H9 (cell line): ENCODE results near the gene PRPS2. TPM values are rescaled to one million over a fixed set of nuclear protein-coding genes. Genes with fewer than 3 reads are reported as not detected.

Source experiments
- DNase-seq: peaks from one replicate; pipeline ENCODE4 v3.0.0-alpha.2; 2017
- H2AFZ ChIP-seq: one replicate; pipeline ENCODE4 v1.6.1; 2013; ENCODE audit warnings: mild to moderate bottlenecking, low read length, control low read depth, moderate library complexity
- H2AK5ac ChIP-seq: 2 replicates; pipeline ENCODE4 v1.6.1; 2013; ENCODE audit warnings: low read length, control low read depth, mixed read lengths; ENCODE audit not compliant: insufficient read length
- H2BK120ac ChIP-seq: one replicate; pipeline ENCODE4 v1.6.1; 2013; ENCODE audit warnings: low read depth, mild to moderate bottlenecking, low read length, control low read depth, inconsistent platforms; ENCODE audit not compliant: poor library complexity, severe bottlenecking
- H2BK12ac ChIP-seq: 2 replicates; pipeline ENCODE4 v1.6.1; 2013; ENCODE audit warnings: low read length, control low read depth, mixed read lengths, low read depth; ENCODE audit not compliant: insufficient read length
- H2BK15ac ChIP-seq: 2 replicates; pipeline ENCODE4 v1.6.1; 2013; ENCODE audit warnings: low read depth, low read length, control low read depth
- H2BK20ac ChIP-seq: one replicate; pipeline ENCODE4 v1.6.1; 2013; ENCODE audit warnings: low read depth, mild to moderate bottlenecking, low read length, control low read depth, inconsistent platforms; ENCODE audit not compliant: poor library complexity, severe bottlenecking
- H2BK5ac ChIP-seq: 2 replicates; pipeline ENCODE4 v1.6.1; 2013; ENCODE audit warnings: low read length, control low read depth, mixed read lengths; ENCODE audit not compliant: insufficient read length
- H3K14ac ChIP-seq: 2 replicates; pipeline ENCODE4 v1.6.1; 2013; ENCODE audit warnings: low read length, control low read depth; ENCODE audit not compliant: insufficient read depth
- H3K18ac ChIP-seq: 2 replicates; pipeline ENCODE4 v1.6.1; 2013; ENCODE audit warnings: low read depth, mild to moderate bottlenecking, mixed read lengths, low read length, control low read depth; ENCODE audit not compliant: insufficient read length
- H3K23ac ChIP-seq: 2 replicates; pipeline ENCODE4 v1.6.1; 2013; ENCODE audit warnings: low read length, control low read depth, mixed read lengths, low read depth; ENCODE audit not compliant: insufficient read length
- H3K23me2 ChIP-seq: 2 replicates; pipeline ENCODE4 v1.6.1; 2013; ENCODE audit warnings: low read depth, mild to moderate bottlenecking, mixed read lengths, low read length, control low read depth; ENCODE audit not compliant: insufficient read length, poor library complexity, severe bottlenecking
- H3K27ac ChIP-seq: 2 replicates; pipeline ENCODE4 v1.5.1; 2013; ENCODE audit warnings: low read length, control low read depth, mixed read lengths, low read depth; ENCODE audit not compliant: insufficient read length
- H3K27me3 ChIP-seq: 2 replicates; pipeline ENCODE4 v1.6.1; 2013; ENCODE audit warnings: low read length, control low read depth, inconsistent platforms; ENCODE audit not compliant: insufficient read depth
- H3K4ac ChIP-seq: 2 replicates; pipeline ENCODE4 v1.6.1; 2013; ENCODE audit warnings: low read depth, mild to moderate bottlenecking, control low read depth, inconsistent platforms, low read length, moderate library complexity
- H3K4me1 ChIP-seq: 2 replicates; pipeline ENCODE4 v1.6.1; 2013; ENCODE audit warnings: low read length, control low read depth, inconsistent platforms; ENCODE audit not compliant: insufficient read depth
- H3K4me2 ChIP-seq: 2 replicates; pipeline ENCODE4 v1.6.1; 2013; ENCODE audit warnings: low read length, control low read depth, mixed read lengths; ENCODE audit not compliant: insufficient read length, insufficient read depth
- H3K56ac ChIP-seq: 2 replicates; pipeline ENCODE4 v1.6.1; 2013; ENCODE audit warnings: low read depth, mild to moderate bottlenecking, mixed read lengths, low read length, control low read depth; ENCODE audit not compliant: insufficient read length
- H3K79me1 ChIP-seq: 2 replicates; pipeline ENCODE4 v1.6.1; 2013; ENCODE audit warnings: low read depth, mild to moderate bottlenecking, moderate library complexity, low read length, control low read depth, inconsistent platforms; ENCODE audit not compliant: insufficient read depth, poor library complexity, severe bottlenecking
- H3K79me2 ChIP-seq: 2 replicates; pipeline ENCODE4 v1.6.1; 2013; ENCODE audit warnings: low read length, control low read depth, inconsistent platforms; ENCODE audit not compliant: insufficient read depth
- H3K9ac ChIP-seq: 2 replicates; pipeline ENCODE4 v1.6.1; 2013; ENCODE audit warnings: low read length, control low read depth, mixed read lengths; ENCODE audit not compliant: insufficient read length; ENCODE audit errors: extremely low read depth
- H3K9me3 ChIP-seq: one replicate; pipeline ENCODE4 v1.6.1; 2013; ENCODE audit warnings: low read depth, low read length, inconsistent platforms; ENCODE audit not compliant: control insufficient read depth
- H3T11ph ChIP-seq: one replicate; pipeline ENCODE4 v1.6.1; 2013; ENCODE audit warnings: mild to moderate bottlenecking, low read length, control low read depth, inconsistent platforms
- H4K20me1 ChIP-seq: one replicate; pipeline ENCODE4 v1.6.1; 2013; ENCODE audit not compliant: control insufficient read depth, insufficient read length, insufficient read depth
- H4K5ac ChIP-seq: 2 replicates; pipeline ENCODE4 v1.6.1; 2013; ENCODE audit warnings: low read depth, mild to moderate bottlenecking, mixed read lengths, low read length, control low read depth; ENCODE audit not compliant: insufficient read length
- H4K8ac ChIP-seq: replicated peaks from 2 replicates; pipeline ENCODE4 v1.6.1; 2013; ENCODE audit warnings: low read length, control low read depth, mixed read lengths, low read depth; ENCODE audit not compliant: insufficient read length
- H4K91ac ChIP-seq: 2 replicates; pipeline ENCODE4 v1.6.1; 2013; ENCODE audit warnings: low read depth, mild to moderate bottlenecking, moderate library complexity, mixed read lengths, low read length, control low read depth; ENCODE audit not compliant: insufficient read length
- H3K27ac Mint-ChIP-seq, 3 experiments: 2 replicates in 2 of 3; 3 replicates in 1 of 3; pipeline ENCODE4 v1.8.0; 2020 to 2021; ENCODE audit warnings: mixed read lengths in 3 of 3, mild to moderate bottlenecking in 1 of 3, moderate library complexity in 1 of 3
- H3K27me3 Mint-ChIP-seq: 2 replicates; pipeline ENCODE4 v1.8.0; 2021; ENCODE audit warnings: low read depth, mild to moderate bottlenecking, moderate library complexity, mixed read lengths
- H3K36me3 Mint-ChIP-seq, 3 experiments: 2 replicates in 2 of 3; 3 replicates in 1 of 3; pipeline ENCODE4 v1.8.0; 2020 to 2021; ENCODE audit warnings: low read depth in 3 of 3, mixed read lengths in 3 of 3; ENCODE audit not compliant: insufficient read depth in 1 of 3
- H3K4me1 Mint-ChIP-seq, 2 experiments: 2 replicates each; pipeline ENCODE4 v1.8.0; 2020; ENCODE audit warnings: mixed read lengths in 2 of 2
- H3K4me3 Mint-ChIP-seq, 2 experiments: 2 replicates in 1 of 2; 3 replicates in 1 of 2; pipeline ENCODE4 v1.8.0; 2020 to 2021; ENCODE audit warnings: mild to moderate bottlenecking in 2 of 2, mixed read lengths in 2 of 2, moderate library complexity in 1 of 2
- H3K9me3 Mint-ChIP-seq, 2 experiments: 2 replicates in 1 of 2; 3 replicates in 1 of 2; pipeline ENCODE4 v1.8.0; 2020; ENCODE audit warnings: mild to moderate bottlenecking in 2 of 2, mixed read lengths in 2 of 2, moderate library complexity in 1 of 2
- CTCF ChIP-seq: fragments of 200-600 bp; sonication (generic); conservative IDR thresholded peaks from 3 replicates; pipeline ENCODE4 v1.8.0; 2021; ENCODE audit warnings: antibody characterized with exemption, mild to moderate bottlenecking
- WGBS: extraction: QIAGEN DNeasy Blood & Tissue Kit; methylation state at CpG from one replicate; pipeline ENCODE4 v1.1.7; 2013; ENCODE audit warnings: missing lambda C conversion rate, low lambda C conversion rate, mixed read lengths; ENCODE audit not compliant: insufficient read length; ENCODE audit errors: extremely low coverage; 5-methylcytosine and 5-hydroxymethylcytosine counted together
- total RNA-seq: library from RNA; stranded (reverse); gene quantifications from 2 replicates; pipeline ENCODE4 v1.2.1, GENCODE V29; 2021

PRPS2 gene
- total RNA-seq, 1 experiment from 2014 or later: 28.0 TPM

DNA sequence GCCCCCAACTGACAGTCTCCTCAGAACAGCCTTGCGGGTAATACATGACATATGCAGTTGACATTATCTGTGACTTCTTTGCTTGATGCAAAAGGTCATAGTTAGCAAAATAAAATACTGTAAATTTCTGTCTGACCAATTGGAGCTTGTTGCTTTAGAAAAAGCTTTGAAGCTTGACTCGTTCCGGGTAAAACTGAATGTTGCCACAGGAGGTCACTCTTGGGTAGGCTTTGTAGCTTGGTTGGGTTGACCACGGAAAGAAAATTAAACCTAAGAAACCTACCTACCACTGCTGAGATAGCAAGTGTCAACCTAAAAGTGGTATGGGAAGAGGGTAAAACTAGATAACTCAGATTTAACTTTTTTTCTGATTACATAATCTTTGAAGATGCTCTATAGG is 23.2 kb downstream of the PRPS2 start:
- H3K27me3 Mint-ChIP-seq: no peaks in the 10 kb centered on the region
- no peak overlapping the region for H3K4me3 Mint-ChIP-seq
- WGBS: no CpG with 5 or more reads among the region's 4 CpGs

More for the DNA sequence above, 23.2 kb downstream of the PRPS2 start:
- H3K9me3 ChIP-seq: no peaks in the 10 kb centered on the region
- H3K18ac ChIP-seq: no peak overlapping the region
- H2BK20ac ChIP-seq: no peak overlapping the region
- no peak overlapping the region for H2BK5ac ChIP-seq
- H3K27ac Mint-ChIP-seq: no peak overlapping the region
- no peaks in the 10 kb centered on the region for H3K23me2 ChIP-seq
- no peaks in the 10 kb centered on the region for H3K27me3 ChIP-seq
- no peak overlapping the region for H3K9ac ChIP-seq
- no peak overlapping the region for H2BK120ac ChIP-seq
- H2BK12ac ChIP-seq: no peak overlapping the region
- no peak overlapping the region for H3K4ac ChIP-seq
- H3K56ac ChIP-seq: no peak overlapping the region
- peak; percentile 67 for TF ChIP-seq CTCF
- H4K20me1 ChIP-seq: no peaks in the 10 kb centered on the region
- H3K36me3 Mint-ChIP-seq: peaks cover 27 to 80% (median 49%) of the 10 kb centered on the region in 3 experiments; a peak in 6 of 7 replicates
- peaks cover 71 to 81% of the 10 kb centered on the region in 2 experiments for H3K9me3 Mint-ChIP-seq
- DNase-seq: peak; percentile 33
- no peak overlapping the region for H4K8ac ChIP-seq
- H3K23ac ChIP-seq: no peak overlapping the region
- H4K5ac ChIP-seq: no peak overlapping the region
- no peak overlapping the region for H3K4me2 ChIP-seq
- H3T11ph ChIP-seq: no peak overlapping the region
- no peak overlapping the region for H3K14ac ChIP-seq
- no peak overlapping the region for H2AFZ ChIP-seq
- no peaks in the 10 kb centered on the region for H3K79me2 ChIP-seq
- H3K27ac ChIP-seq: no peak overlapping the region
- H3K79me1 ChIP-seq: no peaks in the 10 kb centered on the region
- no peaks in the 10 kb centered on the region; the same call in 1 of the 2 replicates for H3K4me1 ChIP-seq
- H2BK15ac ChIP-seq: no peak overlapping the region
- H3K4me1 Mint-ChIP-seq: peaks cover 11 to 22% of the 10 kb centered on the region in 2 experiments
- H2AK5ac ChIP-seq: no peak overlapping the region
- H4K91ac ChIP-seq: no peak overlapping the region
